ENCODE results near the gene IFT20. TPM values are rescaled to one million over a fixed set of nuclear protein-coding genes. Genes with fewer than 3 reads are reported as not detected.

The IFT20 gene
- total RNA-seq, 6 donors from 2014 or later: 28.6 to 60.8 (median 44.3) TPM

- Histone ChIP-seq H3K27ac (no peak overlapping the region), H3K9me3 (no peaks in the 10 kb centered on the region), H3K4me1 (no peaks in the 10 kb centered on the region), H3K36me3 (peaks cover 18 to 61% (median 56%) of the 10 kb centered on the region in 4 donors), H3K4me3 (no peak overlapping the region), H3K27me3 (no peaks in the 10 kb centered on the region)
- no peak for TF ChIP-seq CTCF (IDR thresholded peaks at IDR 0.05)
- no peak for TF ChIP-seq POLR2AphosphoS5 (IDR thresholded peaks at IDR 0.05)
- ATAC-seq (ENCODE audit: low FRiP score in 2 of 2): no peak
- 92 to 94% methylated on average over 6 to 8 of the region's 8 CpGs for WGBS, 2 donors
- no peak for DNase-seq
Measured at GRCh38 chr17:28363776-28364650, 28.7 kb upstream of the IFT20 start.

GRCh38 chr17:28363186-28363585, 27.9 kb upstream of the IFT20 start:
- ATAC-seq (ENCODE audit: low FRiP score in 2 of 2) (no peak), DNase-seq (no peak)
- H3K27me3 ChIP-seq: no peaks in the 10 kb centered on the region
- peaks cover 18 to 61% (median 58%) of the 10 kb centered on the region in 4 donors for H3K36me3 ChIP-seq
- H3K27ac ChIP-seq: no peak overlapping the region
- no peaks in the 10 kb centered on the region for H3K9me3 ChIP-seq
- H3K4me1 ChIP-seq: peaks cover 5 to 6% (median 6%) of the 10 kb centered on the region in 4 donors
- no peak overlapping the region for H3K4me3 ChIP-seq
- 89 to 93% methylated on average over 5 of the region's 5 CpGs for WGBS, 2 donors
- no peak for TF ChIP-seq POLR2AphosphoS5 (IDR thresholded peaks at IDR 0.05)
- no peak for TF ChIP-seq CTCF (IDR thresholded peaks at IDR 0.05)
- no peak for TF ChIP-seq EP300 (IDR thresholded peaks at IDR 0.05)
- no peak for TF ChIP-seq POLR2A (IDR thresholded peaks at IDR 0.05)

GRCh38 chr17:28357901-28358197, 22.6 kb upstream of the IFT20 start:
- WGBS, 2 donors: 5 to 6% methylated on average over 4 of the region's 4 CpGs
- TF ChIP-seq CTCF (IDR thresholded peaks at IDR 0.05): no peak
- TF ChIP-seq POLR2A (IDR thresholded peaks at IDR 0.05): no peak
- TF ChIP-seq EP300 (IDR thresholded peaks at IDR 0.05): no peak
- TF ChIP-seq POLR2AphosphoS5 (IDR thresholded peaks at IDR 0.05): no peak
- H3K4me1 ChIP-seq: peaks cover 19 to 29% (median 21%) of the 10 kb centered on the region in 4 donors
- H3K4me3 ChIP-seq: peak overlapping the region; percentile 50 to 91 (median 87)
- no peak for ATAC-seq (ENCODE audit: low FRiP score in 2 of 2)
- no peaks in the 10 kb centered on the region for H3K9me3 ChIP-seq
- H3K36me3 ChIP-seq: peaks cover 21 to 62% (median 51%) of the 10 kb centered on the region in 4 donors
- peak overlapping the region; percentile 90 to 94 (median 92) for H3K27ac ChIP-seq
- no peak for DNase-seq
- H3K27me3 ChIP-seq: no peaks in the 10 kb centered on the region

- Histone ChIP-seq H3K4me1 (peaks cover 19 to 29% (median 21%) of the 10 kb centered on the region in 4 donors), H3K27ac (peak within 1 kb of the TSS; percentile 90 to 94 (median 92)), H3K36me3 (peaks cover 24 to 62% (median 51%) of the 10 kb centered on the region in 4 donors), H3K4me3 (peak within 1 kb of the TSS; percentile 50 to 91 (median 87)), H3K27me3 (no peaks in the 10 kb centered on the region), H3K9me3 (no peaks in the 10 kb centered on the region)
- peak in 4 of 6 experiments; percentile 23 to 57 (median 36) for TF ChIP-seq CTCF (IDR thresholded peaks at IDR 0.05)
- TF ChIP-seq POLR2A (IDR thresholded peaks at IDR 0.05): peak in 3 of 4 donors; percentile 91 to 97 (median 95)
- TF ChIP-seq POLR2AphosphoS5 (IDR thresholded peaks at IDR 0.05): peak; percentile 96 to 98
- peak in 1 of 4 donors; percentile 76 for TF ChIP-seq EP300 (IDR thresholded peaks at IDR 0.05)
- 0 to 1% methylated on average over 36 to 46 of the region's 80 CpGs for WGBS, 2 donors
- ATAC-seq (ENCODE audit: low FRiP score in 2 of 2) (peak; percentile 98 to 100), DNase-seq (peak; percentile 94 to 99)
Measured at GRCh38 chr17:28357061-28357900, 22.0 kb upstream of the IFT20 start, which contains the start of gene POLDIP2. Gene POLDIP2 (minus strand): TSS chr17:28357527. CDS start chr17:28357448, 79 bp downstream.
